Iris pigment epithelial cell (primary cell): ENCODE measurements around the gene EEIG1.
"Not testable (repeated sequence)": the region's sequence is repeated elsewhere in the genome, so short reads cannot be mapped to it uniquely, and the experiment has no call there.

Source experiments
- DNase-seq: peaks from one replicate; pipeline ENCODE4 v3.0.0-alpha.2; 2011; ENCODE audit warnings: low read depth

The EEIG1 gene

GRCh38 chr9:127980706-127981558, at the start of gene EEIG1:
Gene EEIG1 (minus strand): TSS chr9:127980989. CDS start chr9:127980137, 852 bp downstream.
- DNase-seq = peak; percentile 87

GRCh38 chr9:128027705-128028104, 46.9 kb upstream of the EEIG1 start:
- peak; percentile 33 for DNase-seq

- DNase-seq = peak; percentile 81
Observed at GRCh38 chr9:128026773-128027541, 46.2 kb upstream of the EEIG1 start.

- no peak for DNase-seq
Observed at GRCh38 chr9:128026255-128026772, 45.5 kb upstream of the EEIG1 start.

GRCh38 chr9:128025736-128026135, 44.9 kb upstream of the EEIG1 start:
- DNase-seq = no peak

- DNase-seq = no peak
Observed at GRCh38 chr9:128024761-128025308, 44.0 kb upstream of the EEIG1 start.

GRCh38 chr9:128023671-128024070, 42.9 kb upstream of the EEIG1 start:
- not testable (repeated sequence) for DNase-seq

GRCh38 chr9:128022886-128023285, 42.1 kb upstream of the EEIG1 start:
- DNase-seq = no peak

- DNase-seq = no peak
Observed at GRCh38 chr9:128021098-128021497, 40.3 kb upstream of the EEIG1 start.

GRCh38 chr9:128020692-128021091, 39.9 kb upstream of the EEIG1 start:
- no peak for DNase-seq

GRCh38 chr9:128015696-128016095, 34.9 kb upstream of the EEIG1 start:
- DNase-seq = no peak

- no peak for DNase-seq
Observed at GRCh38 chr9:128011071-128011817, 30.5 kb upstream of the EEIG1 start.

- no peak for DNase-seq
Observed at GRCh38 chr9:128009639-128010038, 28.9 kb upstream of the EEIG1 start.

GRCh38 chr9:128008171-128008570, 27.4 kb upstream of the EEIG1 start:
- DNase-seq = no peak

- peak; percentile 60 for DNase-seq
Observed at GRCh38 chr9:128007566-128008138, 26.9 kb upstream of the EEIG1 start.

GRCh38 chr9:128006332-128006996, 25.7 kb upstream of the EEIG1 start:
- DNase-seq = peak; percentile 38

- DNase-seq = no peak
Observed at GRCh38 chr9:128005923-128006322, 25.1 kb upstream of the EEIG1 start.

GRCh38 chr9:128003966-128004604, 23.3 kb upstream of the EEIG1 start:
- no peak for DNase-seq

GRCh38 chr9:128002959-128003358, 22.2 kb upstream of the EEIG1 start:
- DNase-seq = no peak

- peak; percentile 75 for DNase-seq
Observed at GRCh38 chr9:128001779-128002298, 21.1 kb upstream of the EEIG1 start.
